DMS114 treated with DMSO at 0.1 percent for 48 hours (cell line): ENCODE results near the gene ABCC4.

Source experiments
- DNase-seq: peaks from one replicate; lab custom pipeline; 2025; ENCODE audit not compliant: unreplicated experiment; lab: John Stamatoyannopoulos, UW

Gene ABCC4

DNA sequence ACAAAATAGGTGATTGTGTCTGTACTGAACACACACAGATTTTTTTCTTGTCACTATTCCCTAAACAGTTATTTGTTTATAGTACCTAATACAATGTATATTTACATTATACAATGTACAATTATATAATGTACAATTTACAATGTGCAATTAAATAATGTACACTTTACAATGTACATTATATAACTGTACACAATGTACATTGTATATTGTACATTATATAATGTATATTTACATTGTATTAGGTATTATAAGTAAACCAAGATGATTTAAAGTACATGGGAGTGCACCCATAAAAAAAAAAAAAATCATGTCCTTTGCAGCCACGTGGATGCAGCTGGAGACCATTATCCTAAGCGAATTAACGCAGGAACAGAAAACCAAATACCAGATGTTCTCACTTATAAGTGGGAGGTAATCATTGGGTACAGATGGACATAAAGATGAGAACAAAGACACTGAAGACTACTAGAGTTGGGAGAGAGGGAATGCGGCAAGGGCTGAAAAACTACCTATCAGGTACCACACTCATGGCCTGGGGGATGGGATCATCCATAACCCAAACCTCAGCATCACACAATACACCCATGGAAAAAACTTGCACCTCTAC is 68.1 kb downstream of the ABCC4 start:
- DNase-seq, result no peak

GRCh38 chr13:95231393-95231792 is 69.9 kb downstream of the ABCC4 start:
- DNase-seq, result no peak

DNA sequence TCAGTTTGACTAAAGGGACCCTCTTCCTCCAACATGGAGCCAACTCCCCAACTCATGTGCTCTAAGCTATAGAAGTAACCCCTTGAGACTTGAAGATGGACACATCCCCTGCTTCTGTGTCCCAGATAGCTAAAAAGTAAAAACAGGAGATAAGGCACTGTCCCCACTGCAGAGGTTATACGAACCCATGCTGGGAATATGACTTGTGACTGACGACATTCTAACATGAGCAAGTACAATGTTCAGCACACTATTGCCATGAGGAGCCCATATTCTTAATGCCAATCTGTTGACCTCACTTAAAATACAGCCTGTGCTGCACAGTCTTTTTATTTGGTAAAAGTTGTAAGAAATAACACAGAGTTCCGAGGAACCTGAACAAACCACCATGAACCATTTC is 71.4 kb downstream of the ABCC4 start:
- no peak for DNase-seq

DNA sequence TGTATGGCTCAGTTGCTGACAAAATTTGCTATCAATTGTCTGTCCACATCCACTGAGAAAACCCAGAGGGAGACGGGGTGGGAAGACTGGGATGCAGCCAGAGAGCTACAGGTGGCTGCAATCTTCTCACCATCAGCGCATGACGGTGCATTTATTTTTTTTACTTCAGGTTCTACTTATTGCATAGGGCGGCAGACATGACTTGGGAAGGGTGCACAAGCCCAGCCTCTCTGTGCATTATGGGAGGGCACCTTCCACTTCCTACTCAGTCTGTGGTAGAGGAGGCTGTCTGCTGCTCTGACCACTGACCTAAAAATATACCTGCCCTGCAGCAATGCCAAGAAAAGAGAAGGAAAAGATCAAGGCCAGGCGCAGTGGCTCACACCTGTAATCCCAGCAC is 73.1 kb downstream of the ABCC4 start:
- no peak for DNase-seq

DNA sequence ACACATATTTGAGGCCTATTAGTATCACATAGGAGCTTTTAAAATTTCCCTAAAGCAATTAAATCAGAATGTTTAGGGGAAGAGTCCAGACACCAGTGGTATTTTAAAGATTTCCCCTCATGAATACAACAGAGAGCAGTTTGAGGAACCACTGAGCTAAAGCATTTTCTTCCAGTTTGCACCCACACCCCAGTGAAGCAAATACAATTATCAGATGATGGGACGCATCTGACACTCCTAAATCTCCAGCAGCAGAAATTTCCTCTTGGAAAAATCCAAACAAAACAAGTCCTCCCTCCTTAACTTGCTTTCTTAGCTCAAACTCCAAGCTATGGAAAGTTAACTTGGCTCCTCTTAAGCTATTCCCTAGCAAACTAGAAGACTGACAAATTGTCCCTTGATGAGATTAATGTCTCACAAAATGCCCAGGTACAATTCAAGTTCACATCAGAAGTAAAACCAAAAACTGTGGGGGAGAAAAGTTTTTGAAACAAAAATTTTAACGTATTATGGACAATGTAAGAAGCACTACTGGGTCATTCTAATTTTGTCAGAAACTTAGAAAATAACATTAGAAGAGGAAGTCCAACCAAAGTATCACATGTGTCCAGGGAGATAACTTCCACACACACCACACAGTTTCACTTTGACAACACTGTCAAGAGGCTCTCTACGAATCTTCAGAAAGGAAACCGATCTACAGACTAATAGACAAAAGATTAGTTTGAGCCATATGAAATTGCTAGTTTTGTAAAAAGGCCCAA is 74.1 kb downstream of the ABCC4 start:
- no peak for DNase-seq

DNA sequence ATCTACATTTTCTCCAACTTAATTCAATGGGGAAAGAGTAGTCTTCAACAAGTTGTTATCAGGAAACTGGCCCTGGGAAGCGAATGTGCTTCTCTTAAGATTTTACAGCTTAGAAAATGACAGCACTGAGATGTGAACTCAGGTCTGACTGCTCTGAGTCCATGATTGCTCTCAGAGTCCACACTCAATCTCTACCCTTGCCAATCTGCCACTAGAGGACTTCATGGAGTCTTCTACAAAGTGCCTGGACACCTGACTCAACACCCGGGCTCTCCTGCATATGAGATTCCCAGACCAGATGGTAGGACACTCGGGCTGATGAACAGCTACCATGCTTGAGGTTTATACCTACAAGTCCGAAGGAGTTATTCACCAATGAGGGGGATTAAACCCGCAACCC is 74.8 kb downstream of the ABCC4 start:
- no peak for DNase-seq

DNA sequence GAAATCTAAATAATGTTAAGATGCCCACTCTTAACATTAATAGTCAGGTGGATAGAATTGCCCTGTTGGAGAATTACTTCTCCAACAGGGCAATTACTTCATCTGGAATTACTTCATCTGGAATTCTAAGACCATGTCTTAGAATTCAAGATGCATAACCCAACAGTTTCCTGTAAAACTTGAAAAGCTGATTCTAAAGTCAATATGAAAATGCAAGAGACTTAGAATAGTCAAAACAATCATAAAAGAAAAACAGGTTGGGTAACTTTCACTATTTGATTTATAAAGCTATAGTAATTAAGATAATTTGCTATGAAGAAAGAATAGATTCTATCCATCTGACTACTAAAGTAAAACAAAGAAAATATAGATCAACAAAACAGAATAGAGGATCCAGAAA is 75.2 kb downstream of the ABCC4 start:
- no peak for DNase-seq

DNA sequence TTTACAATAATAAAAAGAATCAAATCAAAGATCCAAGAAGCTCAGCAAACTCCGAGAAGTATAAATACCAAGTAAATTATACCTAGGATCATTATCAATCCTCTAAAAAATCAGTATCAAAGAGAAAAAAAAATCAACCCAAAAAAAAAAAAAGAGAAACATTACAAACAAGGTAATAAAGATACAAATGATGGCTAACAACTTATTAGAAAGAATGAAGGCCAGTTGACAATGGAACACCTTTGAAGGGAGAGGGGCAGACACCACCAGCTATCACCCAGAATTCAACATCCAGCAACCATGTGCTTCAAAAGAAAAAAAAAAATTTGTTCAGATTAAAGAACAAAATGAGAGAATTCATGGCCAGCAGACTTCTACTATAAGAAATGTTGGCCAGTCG is 77.2 kb downstream of the ABCC4 start:
- no peak for DNase-seq

DNA sequence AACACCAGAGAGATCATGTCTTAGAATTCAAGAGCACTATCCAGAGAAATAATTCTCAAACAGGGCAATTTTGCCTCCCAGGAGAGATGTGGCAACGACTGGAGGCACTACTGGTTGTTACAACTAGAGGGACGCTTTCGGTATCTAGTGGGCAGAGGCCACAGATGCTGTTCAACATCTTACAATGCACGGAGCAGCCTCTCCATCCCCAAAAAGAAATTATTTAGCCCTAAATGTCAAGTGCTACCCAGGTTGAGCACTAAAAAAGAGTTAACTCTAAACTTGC is 78.6 kb downstream of the ABCC4 start:
- no peak for DNase-seq

DNA sequence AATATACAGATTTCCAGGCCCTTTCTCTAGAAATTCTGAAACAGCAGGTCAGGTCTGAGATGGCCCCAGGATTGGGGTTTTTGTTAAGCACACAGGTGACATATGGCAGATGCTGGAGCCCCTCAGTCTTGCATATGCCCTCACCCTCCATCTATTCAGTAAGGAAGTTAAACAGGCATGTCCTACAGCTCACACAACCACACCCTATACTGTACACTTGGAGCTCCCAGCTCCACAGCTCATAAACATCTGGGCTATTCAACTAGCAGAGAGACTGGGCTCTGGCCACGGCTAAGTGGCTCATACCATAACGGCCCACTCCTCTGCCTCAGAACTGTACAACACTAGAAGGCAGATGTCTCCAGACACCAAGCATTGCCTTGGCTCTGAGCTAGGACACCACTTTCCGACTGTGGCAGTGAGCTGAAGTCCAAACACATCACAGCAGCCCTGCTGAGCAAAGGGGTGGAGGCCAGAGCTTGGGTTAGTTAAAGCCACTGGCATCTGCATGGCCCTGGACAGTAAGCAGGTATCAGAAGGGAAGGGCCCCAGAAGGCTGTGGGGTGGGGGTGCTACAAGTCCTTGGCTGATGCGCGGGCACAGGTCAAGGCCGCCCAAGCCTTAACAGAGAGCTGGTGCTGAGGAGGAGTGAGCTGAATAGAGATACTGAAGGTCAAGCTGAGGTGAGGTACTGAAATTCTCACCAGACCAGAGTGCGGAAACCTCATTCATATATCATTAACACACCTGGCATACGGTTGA is 79.1 kb downstream of the ABCC4 start:
- no peak for DNase-seq

- no peak for DNase-seq
Observed at GRCh38 chr13:95220611-95221010, 80.6 kb downstream of the ABCC4 start.

DNA sequence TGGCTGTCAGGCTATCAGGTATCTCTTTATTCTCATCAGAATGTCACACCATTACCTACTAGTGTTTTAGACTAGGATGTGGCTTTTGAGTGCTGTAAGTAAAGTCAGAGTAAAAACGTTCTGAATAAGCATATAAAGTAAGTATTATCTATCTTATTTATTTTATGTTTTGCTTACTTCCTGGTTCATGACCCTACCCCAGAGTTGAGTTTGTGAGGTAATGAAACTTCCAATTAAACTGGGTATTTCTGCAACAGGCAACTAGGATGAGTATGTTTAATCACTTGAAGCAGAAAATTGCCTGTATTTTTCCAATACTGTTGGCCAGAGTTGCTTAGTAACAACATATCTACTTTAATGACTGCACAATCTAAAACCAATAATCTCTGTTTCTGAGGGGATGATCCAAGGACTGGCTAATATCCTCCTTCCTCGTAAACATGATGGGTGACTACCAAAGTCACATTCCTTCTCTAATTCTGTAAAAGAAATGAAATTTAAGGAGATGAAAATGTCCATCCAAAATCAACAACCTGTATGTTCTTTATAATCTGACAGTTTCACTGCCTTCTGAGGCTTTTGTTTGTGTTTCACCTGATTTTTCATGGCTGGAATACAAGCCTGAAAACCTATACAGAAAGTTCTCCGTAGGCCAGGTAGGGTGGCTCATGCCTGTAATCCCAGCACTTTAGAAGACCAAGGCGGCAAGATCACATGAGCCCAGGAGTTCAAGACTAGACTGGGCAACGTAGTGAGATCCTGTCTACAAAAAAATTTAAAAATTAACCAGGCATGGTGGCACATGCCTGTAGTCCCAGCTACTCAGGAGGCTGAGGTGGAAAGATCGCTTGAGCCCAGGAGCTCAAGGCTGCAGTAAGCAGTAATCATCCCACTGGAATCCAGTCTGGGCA is 83.1 kb downstream of the ABCC4 start:
- DNase-seq, result no peak

- no peak for DNase-seq
Observed at GRCh38 chr13:95216182-95216581, 85.1 kb downstream of the ABCC4 start.

- no peak for DNase-seq
Observed at GRCh38 chr13:95212983-95213850, 88.0 kb downstream of the ABCC4 start.

DNA sequence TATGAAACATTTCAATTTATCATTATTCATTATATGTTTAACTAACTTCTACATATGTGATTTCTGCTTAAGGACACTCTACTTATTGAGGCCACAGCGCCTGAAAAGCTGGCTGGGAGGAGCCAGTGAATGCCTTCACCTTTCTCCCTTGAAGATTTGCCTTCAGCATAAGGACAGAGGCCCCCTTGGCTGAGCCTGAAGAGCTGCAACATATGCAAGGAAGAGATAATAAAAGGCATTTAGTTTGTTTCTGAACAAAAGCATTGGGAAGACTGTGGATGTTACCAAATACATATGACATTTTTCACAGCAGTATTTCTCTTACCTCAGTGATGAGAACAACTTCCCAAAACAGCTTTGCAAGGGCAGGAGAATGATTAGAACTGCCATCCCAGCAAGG is 92.1 kb downstream of the ABCC4 start:
- DNase-seq, result no peak

DNA sequence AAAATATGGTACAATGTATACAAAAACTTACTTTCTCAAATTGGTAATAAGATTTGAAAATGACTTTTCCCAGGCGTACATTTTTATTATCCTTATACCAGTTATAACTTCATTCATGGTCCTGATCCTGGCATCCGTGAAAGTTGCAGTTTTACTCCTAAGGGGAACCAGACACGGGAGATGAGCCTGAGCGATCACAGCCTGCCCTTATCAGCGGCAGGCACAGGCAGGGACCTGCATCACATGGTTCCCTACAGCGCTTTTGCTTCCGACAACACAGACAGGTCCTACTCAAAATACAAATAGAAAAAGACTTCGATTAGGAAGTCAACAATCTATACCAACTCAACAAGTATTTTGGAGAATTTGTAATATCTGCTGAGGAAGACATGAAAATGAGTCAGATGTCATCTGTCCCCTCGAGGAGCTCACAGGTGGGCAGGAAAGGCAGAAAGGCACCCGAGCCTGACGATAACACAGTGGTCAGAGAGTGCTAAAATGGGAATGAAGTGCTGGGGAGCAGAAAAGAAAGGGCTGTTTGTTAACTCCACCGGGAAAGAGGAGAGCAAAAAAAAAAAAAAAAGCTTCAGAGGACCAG is 93.4 kb downstream of the ABCC4 start:
- no peak for DNase-seq

DNA sequence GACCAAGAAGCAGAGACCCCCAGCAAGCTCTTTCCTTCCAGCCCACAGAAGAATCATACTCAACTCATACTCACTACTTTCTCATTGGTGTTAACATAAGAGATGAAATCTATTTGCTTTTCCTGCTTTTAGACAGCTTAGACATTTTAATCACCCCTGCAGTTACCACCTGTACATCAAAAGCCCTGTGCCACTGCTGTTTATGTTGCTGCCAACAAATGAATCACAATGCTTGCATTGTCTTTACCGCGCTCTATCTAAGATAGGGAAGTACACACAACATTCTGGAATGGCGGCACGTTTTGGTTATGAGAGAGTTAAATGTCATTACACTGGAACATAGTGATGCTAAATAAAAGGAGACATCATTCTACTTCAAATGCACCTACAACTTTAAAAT is 95.1 kb downstream of the ABCC4 start:
- no peak for DNase-seq

DNA sequence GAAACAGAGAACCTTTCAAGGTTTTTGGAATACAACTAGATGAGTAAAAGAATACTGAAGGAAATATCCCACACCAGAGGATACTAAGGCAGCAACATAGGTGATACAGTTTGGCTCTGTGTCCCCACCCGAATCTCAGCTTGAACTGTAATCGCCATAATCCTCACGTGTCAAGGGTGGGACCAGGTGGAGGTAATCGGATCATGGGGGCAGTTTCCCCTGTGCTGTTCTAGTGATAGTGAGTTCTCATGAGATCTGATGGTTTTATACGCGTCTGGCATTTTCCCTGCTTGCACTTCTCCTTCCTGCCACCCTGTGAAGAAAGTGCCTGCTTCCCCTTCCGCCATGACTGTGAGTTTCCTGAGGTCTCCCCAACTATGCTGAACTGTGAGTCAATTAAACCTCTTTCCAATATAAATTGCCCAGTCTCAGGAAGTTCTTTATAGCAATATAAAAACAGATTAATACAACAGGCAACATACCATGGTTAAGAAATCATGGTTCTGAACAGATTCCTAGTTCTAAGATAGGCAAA is 97.0 kb downstream of the ABCC4 start:
- no peak for DNase-seq

- no peak for DNase-seq
Observed at GRCh38 chr13:95201814-95202651, 99.2 kb downstream of the ABCC4 start.
